ENCODE results near the gene EVI2B. TPM values are rescaled to one million over a fixed set of nuclear protein-coding genes. Genes with fewer than 3 reads are reported as not detected.
"Not testable (repeated sequence)": the region's sequence is repeated elsewhere in the genome, so short reads cannot be mapped to it uniquely, and the experiment has no call there.

EVI2B gene, protein sequence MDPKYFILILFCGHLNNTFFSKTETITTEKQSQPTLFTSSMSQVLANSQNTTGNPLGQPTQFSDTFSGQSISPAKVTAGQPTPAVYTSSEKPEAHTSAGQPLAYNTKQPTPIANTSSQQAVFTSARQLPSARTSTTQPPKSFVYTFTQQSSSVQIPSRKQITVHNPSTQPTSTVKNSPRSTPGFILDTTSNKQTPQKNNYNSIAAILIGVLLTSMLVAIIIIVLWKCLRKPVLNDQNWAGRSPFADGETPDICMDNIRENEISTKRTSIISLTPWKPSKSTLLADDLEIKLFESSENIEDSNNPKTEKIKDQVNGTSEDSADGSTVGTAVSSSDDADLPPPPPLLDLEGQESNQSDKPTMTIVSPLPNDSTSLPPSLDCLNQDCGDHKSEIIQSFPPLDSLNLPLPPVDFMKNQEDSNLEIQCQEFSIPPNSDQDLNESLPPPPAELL
- total RNA-seq: 100 to 1,000 TPM; 106 TPM
- total RNA-seq: 23.8 to 45.2 reads per million in 2 donors

GRCh38 chr17:31313982-31314781 is at the start of gene EVI2B:
EVI2B (minus strand) TSS chr17:31314054; CDS start chr17:31305609, 8,445 bp downstream.
- peaks cover 36% of the 10 kb centered on the region for H3K4me1 Mint-ChIP-seq

GRCh38 chr17:31357839-31358394 is 44.1 kb upstream of the EVI2B start:
- no peaks in the 10 kb centered on the region for H3K27me3 Mint-ChIP-seq
- no peak overlapping the region for H3K4me3 Mint-ChIP-seq
- H3K36me3 Mint-ChIP-seq (ENCODE audit: low read depth): peaks cover 24% of the 10 kb centered on the region
- H3K4me1 Mint-ChIP-seq: peaks cover 3% of the 10 kb centered on the region
- H3K27ac Mint-ChIP-seq: no peak overlapping the region
- no peaks in the 10 kb centered on the region for H3K9me3 ChIP-seq (ENCODE audit: control insufficient read depth, low read length, poor library complexity, severe bottlenecking)
- ATAC-seq (no peak), DNase-seq (no peak)

More at GRCh38 chr17:31313982-31314781, at the start of gene EVI2B:
- Mint-ChIP-seq H3K36me3 (ENCODE audit: low read depth) (peaks cover 10% of the 10 kb centered on the region), H3K27ac (peak within 1 kb of the TSS; percentile 100), H3K27me3 (no peaks in the 10 kb centered on the region), H3K4me3 (peak within 1 kb of the TSS; percentile 93)
- H3K9me3 ChIP-seq (ENCODE audit: control insufficient read depth, low read length, poor library complexity, severe bottlenecking): no peaks in the 10 kb centered on the region
- DNase-seq: no peak
- peak; percentile 37 for ATAC-seq

GRCh38 chr17:31357091-31357490 is 43.2 kb upstream of the EVI2B start:
- Mint-ChIP-seq H3K4me3 (no peak overlapping the region), H3K36me3 (ENCODE audit: low read depth) (peaks cover 22% of the 10 kb centered on the region), H3K27me3 (no peaks in the 10 kb centered on the region), H3K27ac (no peak overlapping the region), H3K4me1 (peaks cover 3% of the 10 kb centered on the region)
- ATAC-seq (no peak), DNase-seq (no peak)
- H3K9me3 ChIP-seq (ENCODE audit: control insufficient read depth, low read length, poor library complexity, severe bottlenecking): no peaks in the 10 kb centered on the region

DNA sequence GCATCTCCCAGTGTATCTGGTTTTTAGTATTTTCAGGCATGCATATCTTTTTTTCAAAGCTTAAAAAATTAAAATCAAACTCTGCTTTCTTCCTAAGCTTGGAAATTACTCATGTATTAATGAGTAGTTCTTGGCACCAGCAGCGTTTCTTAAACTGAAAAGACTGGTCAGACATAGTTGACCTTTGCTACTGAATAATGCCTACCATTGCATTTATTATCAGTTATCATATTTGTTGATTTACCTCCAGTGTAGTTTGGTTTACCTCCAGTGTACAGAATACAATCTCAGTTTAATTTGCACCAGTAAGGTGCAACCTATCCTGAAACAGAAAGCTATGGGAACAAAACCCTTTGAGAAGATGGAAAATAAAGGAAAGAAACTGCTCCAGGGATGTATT is 42.1 kb upstream of the EVI2B start:
- H3K27me3 Mint-ChIP-seq: no peaks in the 10 kb centered on the region
- no peak overlapping the region for H3K27ac Mint-ChIP-seq
- peaks cover 3% of the 10 kb centered on the region for H3K4me1 Mint-ChIP-seq
- H3K36me3 Mint-ChIP-seq (ENCODE audit: low read depth): peaks cover 18% of the 10 kb centered on the region
- no peaks in the 10 kb centered on the region for H3K9me3 ChIP-seq (ENCODE audit: control insufficient read depth, low read length, poor library complexity, severe bottlenecking)
- no peak overlapping the region for H3K4me3 Mint-ChIP-seq
- ATAC-seq: no peak
- no peak for DNase-seq

- H3K4me3 Mint-ChIP-seq: no peak overlapping the region
- peak overlapping the region; percentile 3 for H3K27ac Mint-ChIP-seq
- H3K4me1 Mint-ChIP-seq: peaks cover 3% of the 10 kb centered on the region
- no peaks in the 10 kb centered on the region for H3K9me3 ChIP-seq (ENCODE audit: control insufficient read depth, low read length, poor library complexity, severe bottlenecking)
- H3K27me3 Mint-ChIP-seq: no peaks in the 10 kb centered on the region
- ATAC-seq (no peak), DNase-seq (no peak)
- H3K36me3 Mint-ChIP-seq (ENCODE audit: low read depth): peaks cover 10% of the 10 kb centered on the region
Observed at GRCh38 chr17:31349454-31349853, 35.6 kb upstream of the EVI2B start.

GRCh38 chr17:31345191-31345747 is 31.4 kb upstream of the EVI2B start:
- H3K27ac Mint-ChIP-seq; H3K9me3 ChIP-seq (ENCODE audit: control insufficient read depth, low read length, poor library complexity, severe bottlenecking); H3K4me1 Mint-ChIP-seq; ATAC-seq; H3K4me3 Mint-ChIP-seq; DNase-seq; H3K36me3 Mint-ChIP-seq (ENCODE audit: low read depth); H3K27me3 Mint-ChIP-seq: not testable (repeated sequence)

GRCh38 chr17:31339906-31340661 is 26.2 kb upstream of the EVI2B start:
- H3K27ac Mint-ChIP-seq: no peak overlapping the region
- DNase-seq: no peak
- no peaks in the 10 kb centered on the region for H3K9me3 ChIP-seq (ENCODE audit: control insufficient read depth, low read length, poor library complexity, severe bottlenecking)
- H3K4me1 Mint-ChIP-seq: peaks cover 7% of the 10 kb centered on the region
- H3K4me3 Mint-ChIP-seq: no peak overlapping the region
- ATAC-seq: no peak
- H3K27me3 Mint-ChIP-seq: no peaks in the 10 kb centered on the region
- peaks cover 12% of the 10 kb centered on the region for H3K36me3 Mint-ChIP-seq (ENCODE audit: low read depth)

GRCh38 chr17:31329221-31329620 is 15.4 kb upstream of the EVI2B start:
- H3K4me3 Mint-ChIP-seq: no peak overlapping the region
- H3K27me3 Mint-ChIP-seq: no peaks in the 10 kb centered on the region
- no peaks in the 10 kb centered on the region for H3K4me1 Mint-ChIP-seq
- ATAC-seq (no peak), DNase-seq (no peak)
- no peak overlapping the region for H3K27ac Mint-ChIP-seq
- H3K36me3 Mint-ChIP-seq (ENCODE audit: low read depth): peaks cover 8% of the 10 kb centered on the region
- H3K9me3 ChIP-seq (ENCODE audit: control insufficient read depth, low read length, poor library complexity, severe bottlenecking): no peaks in the 10 kb centered on the region

DNA sequence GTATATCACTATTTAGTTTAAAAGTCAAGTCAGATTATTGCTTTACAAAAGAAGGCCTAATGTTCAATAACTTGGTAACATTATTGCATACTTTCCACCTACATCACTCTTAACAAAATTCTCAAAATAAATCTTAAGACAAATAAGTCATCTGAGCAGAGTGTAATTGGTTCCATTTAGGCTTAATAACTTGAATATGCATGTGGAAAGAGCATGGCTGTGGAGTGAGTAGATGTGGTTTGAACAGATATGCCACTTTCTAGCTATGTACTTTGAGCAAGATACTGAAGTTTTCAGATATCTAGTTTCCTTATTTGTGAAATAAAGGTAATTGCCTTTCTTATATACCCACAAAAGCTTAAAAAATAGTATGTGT is 14.3 kb upstream of the EVI2B start:
- Mint-ChIP-seq H3K27ac (no peak overlapping the region), H3K36me3 (ENCODE audit: low read depth) (peaks cover 8% of the 10 kb centered on the region), H3K4me1 (peaks cover 4% of the 10 kb centered on the region), H3K4me3 (no peak overlapping the region), H3K27me3 (no peaks in the 10 kb centered on the region)
- H3K9me3 ChIP-seq (ENCODE audit: control insufficient read depth, low read length, poor library complexity, severe bottlenecking): no peaks in the 10 kb centered on the region
- ATAC-seq (no peak), DNase-seq (no peak)

- H3K36me3 Mint-ChIP-seq (ENCODE audit: low read depth): peaks cover 8% of the 10 kb centered on the region
- H3K27ac Mint-ChIP-seq: no peak overlapping the region
Observed at GRCh38 chr17:31327534-31328159, 13.8 kb upstream of the EVI2B start.

DNA sequence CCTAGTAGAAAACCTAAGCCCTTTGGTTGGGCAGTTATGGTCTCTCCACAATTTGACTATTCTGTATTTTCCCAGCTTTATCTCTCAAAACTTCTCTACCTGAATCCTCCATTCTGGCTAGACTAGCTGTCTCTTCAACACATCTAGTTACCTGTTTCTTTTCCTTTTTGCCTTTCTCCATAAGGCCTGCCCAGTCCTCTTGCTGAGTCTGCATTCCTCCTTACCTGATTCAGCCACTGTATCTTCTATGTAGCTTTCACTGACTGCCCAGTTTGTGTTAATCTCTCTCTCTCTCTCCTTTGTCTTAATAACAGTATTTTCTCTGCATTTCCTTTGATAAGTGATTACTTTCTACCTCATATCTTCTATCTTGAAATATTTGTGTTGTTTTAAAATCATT is 9.7 kb upstream of the EVI2B start:
- H3K4me3 Mint-ChIP-seq: no peak overlapping the region
- ATAC-seq (no peak), DNase-seq (no peak)
- peaks cover 5% of the 10 kb centered on the region for H3K36me3 Mint-ChIP-seq (ENCODE audit: low read depth)
- no peaks in the 10 kb centered on the region for H3K9me3 ChIP-seq (ENCODE audit: control insufficient read depth, low read length, poor library complexity, severe bottlenecking)
- H3K27ac Mint-ChIP-seq: peak overlapping the region; percentile 100
- H3K4me1 Mint-ChIP-seq: peaks cover 15% of the 10 kb centered on the region
- H3K27me3 Mint-ChIP-seq: no peaks in the 10 kb centered on the region

More at GRCh38 chr17:31327534-31328159, 13.8 kb upstream of the EVI2B start:
- Mint-ChIP-seq H3K4me3 (no peak overlapping the region), H3K4me1 (peaks cover 6% of the 10 kb centered on the region), H3K27me3 (no peaks in the 10 kb centered on the region)
- DNase-seq: no peak
- no peaks in the 10 kb centered on the region for H3K9me3 ChIP-seq (ENCODE audit: control insufficient read depth, low read length, poor library complexity, severe bottlenecking)
- no peak for ATAC-seq

- H3K9me3 ChIP-seq (ENCODE audit: control insufficient read depth, low read length, poor library complexity, severe bottlenecking): no peaks in the 10 kb centered on the region
- H3K27ac Mint-ChIP-seq: peak overlapping the region; percentile 100
- ATAC-seq (peak; percentile 27), DNase-seq (no peak)
- H3K4me1 Mint-ChIP-seq: peaks cover 24% of the 10 kb centered on the region
- H3K4me3 Mint-ChIP-seq: peak overlapping the region; percentile 96
- H3K27me3 Mint-ChIP-seq: no peaks in the 10 kb centered on the region
- H3K36me3 Mint-ChIP-seq (ENCODE audit: low read depth): peaks cover 8% of the 10 kb centered on the region
Observed at GRCh38 chr17:31321966-31322365, 8.1 kb upstream of the EVI2B start.
